H9 (cell line): ENCODE measurements around the gene SCTR. TPM values are rescaled to one million over a fixed set of nuclear protein-coding genes. Genes with fewer than 3 reads are reported as not detected.

Experiments
- DNase-seq: peaks from one replicate; pipeline ENCODE4 v3.0.0-alpha.2; 2017
- H2AFZ ChIP-seq: one replicate; pipeline ENCODE4 v1.6.1; 2013; ENCODE audit warnings: mild to moderate bottlenecking, low read length, control low read depth, moderate library complexity
- H2AK5ac ChIP-seq: 2 replicates; pipeline ENCODE4 v1.6.1; 2013; ENCODE audit warnings: low read length, control low read depth, mixed read lengths; ENCODE audit not compliant: insufficient read length
- H2BK120ac ChIP-seq: one replicate; pipeline ENCODE4 v1.6.1; 2013; ENCODE audit warnings: low read depth, mild to moderate bottlenecking, low read length, control low read depth, inconsistent platforms; ENCODE audit not compliant: poor library complexity, severe bottlenecking
- H2BK12ac ChIP-seq: 2 replicates; pipeline ENCODE4 v1.6.1; 2013; ENCODE audit warnings: low read length, control low read depth, mixed read lengths, low read depth; ENCODE audit not compliant: insufficient read length
- H2BK15ac ChIP-seq: 2 replicates; pipeline ENCODE4 v1.6.1; 2013; ENCODE audit warnings: low read depth, low read length, control low read depth
- H2BK20ac ChIP-seq: one replicate; pipeline ENCODE4 v1.6.1; 2013; ENCODE audit warnings: low read depth, mild to moderate bottlenecking, low read length, control low read depth, inconsistent platforms; ENCODE audit not compliant: poor library complexity, severe bottlenecking
- H2BK5ac ChIP-seq: 2 replicates; pipeline ENCODE4 v1.6.1; 2013; ENCODE audit warnings: low read length, control low read depth, mixed read lengths; ENCODE audit not compliant: insufficient read length
- H3K14ac ChIP-seq: 2 replicates; pipeline ENCODE4 v1.6.1; 2013; ENCODE audit warnings: low read length, control low read depth; ENCODE audit not compliant: insufficient read depth
- H3K18ac ChIP-seq: 2 replicates; pipeline ENCODE4 v1.6.1; 2013; ENCODE audit warnings: low read depth, mild to moderate bottlenecking, mixed read lengths, low read length, control low read depth; ENCODE audit not compliant: insufficient read length
- H3K23ac ChIP-seq: 2 replicates; pipeline ENCODE4 v1.6.1; 2013; ENCODE audit warnings: low read length, control low read depth, mixed read lengths, low read depth; ENCODE audit not compliant: insufficient read length
- H3K23me2 ChIP-seq: 2 replicates; pipeline ENCODE4 v1.6.1; 2013; ENCODE audit warnings: low read depth, mild to moderate bottlenecking, mixed read lengths, low read length, control low read depth; ENCODE audit not compliant: insufficient read length, poor library complexity, severe bottlenecking
- H3K27ac ChIP-seq: 2 replicates; pipeline ENCODE4 v1.5.1; 2013; ENCODE audit warnings: low read length, control low read depth, mixed read lengths, low read depth; ENCODE audit not compliant: insufficient read length
- H3K27me3 ChIP-seq: 2 replicates; pipeline ENCODE4 v1.6.1; 2013; ENCODE audit warnings: low read length, control low read depth, inconsistent platforms; ENCODE audit not compliant: insufficient read depth
- H3K4ac ChIP-seq: 2 replicates; pipeline ENCODE4 v1.6.1; 2013; ENCODE audit warnings: low read depth, mild to moderate bottlenecking, control low read depth, inconsistent platforms, low read length, moderate library complexity
- H3K4me1 ChIP-seq: 2 replicates; pipeline ENCODE4 v1.6.1; 2013; ENCODE audit warnings: low read length, control low read depth, inconsistent platforms; ENCODE audit not compliant: insufficient read depth
- H3K4me2 ChIP-seq: 2 replicates; pipeline ENCODE4 v1.6.1; 2013; ENCODE audit warnings: low read length, control low read depth, mixed read lengths; ENCODE audit not compliant: insufficient read length, insufficient read depth
- H3K56ac ChIP-seq: 2 replicates; pipeline ENCODE4 v1.6.1; 2013; ENCODE audit warnings: low read depth, mild to moderate bottlenecking, mixed read lengths, low read length, control low read depth; ENCODE audit not compliant: insufficient read length
- H3K79me1 ChIP-seq: 2 replicates; pipeline ENCODE4 v1.6.1; 2013; ENCODE audit warnings: low read depth, mild to moderate bottlenecking, moderate library complexity, low read length, control low read depth, inconsistent platforms; ENCODE audit not compliant: insufficient read depth, poor library complexity, severe bottlenecking
- H3K79me2 ChIP-seq: 2 replicates; pipeline ENCODE4 v1.6.1; 2013; ENCODE audit warnings: low read length, control low read depth, inconsistent platforms; ENCODE audit not compliant: insufficient read depth
- H3K9ac ChIP-seq: 2 replicates; pipeline ENCODE4 v1.6.1; 2013; ENCODE audit warnings: low read length, control low read depth, mixed read lengths; ENCODE audit not compliant: insufficient read length; ENCODE audit errors: extremely low read depth
- H3K9me3 ChIP-seq: one replicate; pipeline ENCODE4 v1.6.1; 2013; ENCODE audit warnings: low read depth, low read length, inconsistent platforms; ENCODE audit not compliant: control insufficient read depth
- H3T11ph ChIP-seq: one replicate; pipeline ENCODE4 v1.6.1; 2013; ENCODE audit warnings: mild to moderate bottlenecking, low read length, control low read depth, inconsistent platforms
- H4K20me1 ChIP-seq: one replicate; pipeline ENCODE4 v1.6.1; 2013; ENCODE audit not compliant: control insufficient read depth, insufficient read length, insufficient read depth
- H4K5ac ChIP-seq: 2 replicates; pipeline ENCODE4 v1.6.1; 2013; ENCODE audit warnings: low read depth, mild to moderate bottlenecking, mixed read lengths, low read length, control low read depth; ENCODE audit not compliant: insufficient read length
- H4K8ac ChIP-seq: replicated peaks from 2 replicates; pipeline ENCODE4 v1.6.1; 2013; ENCODE audit warnings: low read length, control low read depth, mixed read lengths, low read depth; ENCODE audit not compliant: insufficient read length
- H4K91ac ChIP-seq: 2 replicates; pipeline ENCODE4 v1.6.1; 2013; ENCODE audit warnings: low read depth, mild to moderate bottlenecking, moderate library complexity, mixed read lengths, low read length, control low read depth; ENCODE audit not compliant: insufficient read length
- H3K27ac Mint-ChIP-seq, 3 experiments: 2 replicates in 2 of 3; 3 replicates in 1 of 3; pipeline ENCODE4 v1.8.0; 2020 to 2021; ENCODE audit warnings: mixed read lengths in 3 of 3, mild to moderate bottlenecking in 1 of 3, moderate library complexity in 1 of 3
- H3K27me3 Mint-ChIP-seq: 2 replicates; pipeline ENCODE4 v1.8.0; 2021; ENCODE audit warnings: low read depth, mild to moderate bottlenecking, moderate library complexity, mixed read lengths
- H3K36me3 Mint-ChIP-seq, 3 experiments: 2 replicates in 2 of 3; 3 replicates in 1 of 3; pipeline ENCODE4 v1.8.0; 2020 to 2021; ENCODE audit warnings: low read depth in 3 of 3, mixed read lengths in 3 of 3; ENCODE audit not compliant: insufficient read depth in 1 of 3
- H3K4me1 Mint-ChIP-seq, 2 experiments: 2 replicates each; pipeline ENCODE4 v1.8.0; 2020; ENCODE audit warnings: mixed read lengths in 2 of 2
- H3K4me3 Mint-ChIP-seq, 2 experiments: 2 replicates in 1 of 2; 3 replicates in 1 of 2; pipeline ENCODE4 v1.8.0; 2020 to 2021; ENCODE audit warnings: mild to moderate bottlenecking in 2 of 2, mixed read lengths in 2 of 2, moderate library complexity in 1 of 2
- H3K9me3 Mint-ChIP-seq, 2 experiments: 2 replicates in 1 of 2; 3 replicates in 1 of 2; pipeline ENCODE4 v1.8.0; 2020; ENCODE audit warnings: mild to moderate bottlenecking in 2 of 2, mixed read lengths in 2 of 2, moderate library complexity in 1 of 2
- CTCF ChIP-seq: fragments of 200-600 bp; sonication (generic); conservative IDR thresholded peaks from 3 replicates; pipeline ENCODE4 v1.8.0; 2021; ENCODE audit warnings: antibody characterized with exemption, mild to moderate bottlenecking
- WGBS: extraction: QIAGEN DNeasy Blood & Tissue Kit; methylation state at CpG from one replicate; pipeline ENCODE4 v1.1.7; 2013; ENCODE audit warnings: missing lambda C conversion rate, low lambda C conversion rate, mixed read lengths; ENCODE audit not compliant: insufficient read length; ENCODE audit errors: extremely low coverage; 5-methylcytosine and 5-hydroxymethylcytosine counted together
- total RNA-seq: library from RNA; stranded (reverse); gene quantifications from 2 replicates; pipeline ENCODE4 v1.2.1, GENCODE V29; 2021

Gene SCTR
- total RNA-seq, 1 experiment from 2014 or later = not detected

GRCh38 chr2:119489232-119489952, 34.9 kb downstream of the SCTR start:
- no CpG with 5 or more reads among the region's 10 CpGs for WGBS
- no peaks in the 10 kb centered on the region for H4K20me1 ChIP-seq
- H3K9me3 ChIP-seq = no peaks in the 10 kb centered on the region
- no peak overlapping the region for H2BK12ac ChIP-seq
- no peak overlapping the region for H3K27ac ChIP-seq
- no peak overlapping the region for H3K18ac ChIP-seq
- H2BK15ac ChIP-seq = no peak overlapping the region
- Mint-ChIP-seq H3K27me3 (no peaks in the 10 kb centered on the region; the same call in 1 of the 2 replicates), H3K9me3 (no peaks in the 10 kb centered on the region; a peak in 1 of 5 replicates), H3K36me3 (no peaks in the 10 kb centered on the region), H3K4me3 (no peak overlapping the region), H3K27ac (no peak overlapping the region), H3K4me1 (peaks cover 22 to 29% of the 10 kb centered on the region in 2 experiments)
- no peak overlapping the region for H3K4ac ChIP-seq
- no peak overlapping the region for H4K5ac ChIP-seq
- no peak overlapping the region for H2BK20ac ChIP-seq
- peaks cover 5% of the 10 kb centered on the region for H3K4me1 ChIP-seq
- no peaks in the 10 kb centered on the region for H3K79me2 ChIP-seq
- H2BK5ac ChIP-seq = no peak overlapping the region
- H2BK120ac ChIP-seq = no peak overlapping the region
- H4K8ac ChIP-seq = no peak overlapping the region
- H3K79me1 ChIP-seq = no peaks in the 10 kb centered on the region
- H3K27me3 ChIP-seq = no peaks in the 10 kb centered on the region
- no peaks in the 10 kb centered on the region for H3K23me2 ChIP-seq
- H3K4me2 ChIP-seq = no peak overlapping the region
- TF ChIP-seq CTCF = no peak
- no peak overlapping the region for H3K23ac ChIP-seq
- H3K14ac ChIP-seq = no peak overlapping the region; the same call in 1 of the 2 replicates
- H2AK5ac ChIP-seq = no peak overlapping the region
- no peak overlapping the region for H3K56ac ChIP-seq
- no peak for DNase-seq
- no peak overlapping the region for H3T11ph ChIP-seq
- no peak overlapping the region for H4K91ac ChIP-seq
- H2AFZ ChIP-seq = no peak overlapping the region
- no peak overlapping the region for H3K9ac ChIP-seq
